Measurements from ENCODE around the gene HAPSTR1. TPM values are rescaled to one million over a fixed set of nuclear protein-coding genes. Genes with fewer than 3 reads are reported as not detected.

HAPSTR1 gene
- total and polyA plus RNA-seq, 11 donors, result 13.3 to 78.4 (median 55.9) TPM

GRCh38 chr16:9050102-9050830, 41.2 kb upstream of the HAPSTR1 start:
- DNase-seq, result no peak
- intact Hi-C loops (cut with DNase I), result no loop called here
- Histone ChIP-seq H3K27ac (no peak overlapping the region), H3K27me3 (no peaks in the 10 kb centered on the region), H3K4me3 (no peak overlapping the region), H3K9me3 (peaks cover 0 to 18% (median 0%) of the 10 kb centered on the region in 12 donors), H3K4me1 (peaks cover 0 to 33% (median 16%) of the 10 kb centered on the region in 12 donors), H3K36me3 (no peaks in the 10 kb centered on the region)
- 61 to 65% (median 62%) methylated on average over 20 of the region's 20 CpGs for WGBS, 4 donors
- peak in 7 of 12 donors; percentile 13 to 34 (median 16) for TF ChIP-seq CTCF (IDR thresholded peaks at IDR 0.05)
- TF ChIP-seq POLR2A (IDR thresholded peaks at IDR 0.05), result no peak
- ATAC-seq, result no peak

- Histone ChIP-seq H3K9me3 (no peaks in the 10 kb centered on the region), H3K27me3 (no peaks in the 10 kb centered on the region), H3K36me3 (no peaks in the 10 kb centered on the region), H3K27ac (no peak overlapping the region), H3K4me3 (peak overlapping the region in 1 of 12 donors; percentile 10), H3K4me1 (peaks cover 0 to 23% (median 6%) of the 10 kb centered on the region in 12 donors)
- DNase-seq (peak; percentile 42 to 80 (median 65)), ATAC-seq (peak; percentile 50 to 79 (median 68))
- TF ChIP-seq CTCF (IDR thresholded peaks at IDR 0.05), result no peak
- no peak for TF ChIP-seq POLR2A (IDR thresholded peaks at IDR 0.05)
- WGBS, 4 donors, result 34 to 38% (median 37%) methylated on average over 9 of the region's 9 CpGs
- intact Hi-C loops (cut with DNase I), result no loop called here
These were observed 38.3 kb upstream of the HAPSTR1 start for GRCh38 chr16:9053006-9053601.

GRCh38 chr16:9054460-9054859, 37.0 kb upstream of the HAPSTR1 start:
- no peak for DNase-seq
- peak in 2 of 4 donors; percentile 31 to 69 for ATAC-seq
- TF ChIP-seq CTCF (IDR thresholded peaks at IDR 0.05) (no peak), POLR2A (IDR thresholded peaks at IDR 0.05) (no peak)
- Histone ChIP-seq H3K27me3 (no peaks in the 10 kb centered on the region), H3K4me3 (no peak overlapping the region), H3K4me1 (peaks cover 0 to 20% (median 4%) of the 10 kb centered on the region in 12 donors), H3K36me3 (no peaks in the 10 kb centered on the region), H3K27ac (peak overlapping the region in 9 of 12 donors; percentile 1 to 70 (median 40)), H3K9me3 (no peaks in the 10 kb centered on the region)
- intact Hi-C loops (cut with DNase I), result no loop called here
- WGBS, 4 donors, result 51 to 61% (median 54%) methylated on average over 4 of the region's 4 CpGs

GRCh38 chr16:9055115-9055514, 36.3 kb upstream of the HAPSTR1 start:
- 85 to 93% (median 90%) methylated on average over 2 of the region's 2 CpGs for WGBS, 4 donors
- DNase-seq (no peak), ATAC-seq (peak in 1 of 4 donors; percentile 20)
- intact Hi-C loops (cut with DNase I), result no loop called here
- H3K36me3 ChIP-seq, result no peaks in the 10 kb centered on the region
- H3K27ac ChIP-seq, result peak overlapping the region in 4 of 12 donors; percentile 8 to 57 (median 51)
- no peak for TF ChIP-seq CTCF (IDR thresholded peaks at IDR 0.05)
- TF ChIP-seq POLR2A (IDR thresholded peaks at IDR 0.05), result no peak
- no peaks in the 10 kb centered on the region for H3K27me3 ChIP-seq
- H3K4me3 ChIP-seq, result no peak overlapping the region
- H3K9me3 ChIP-seq, result no peaks in the 10 kb centered on the region
- peaks cover 0 to 20% (median 4%) of the 10 kb centered on the region in 12 donors for H3K4me1 ChIP-seq

All from heart left ventricle (tissue), 16 donors.